Cardiac fibroblast (primary cell): ENCODE measurements around the gene FANCD2OS.

Experiments
- DNase-seq, 2 donors: peaks; one replicate each; pipeline versions ENCODE4 v3.0.0 to v3.0.0-alpha.2; 2010; ENCODE audit warnings: low read depth in 2 of 2
- H3K4me3 ChIP-seq, 2 donors: replicated peaks in 1 of 2; 1 replicate in 1 of 2; 2 replicates in 1 of 2; pipeline ENCODE4 v1.5.1; 2011; ENCODE audit warnings: low read depth in 2 of 2, low read length in 2 of 2, mild to moderate bottlenecking in 2 of 2, moderate library complexity in 1 of 2
- CTCF ChIP-seq: IDR thresholded peaks from one replicate; pipeline ENCODE4 v1.5.1; 2011; ENCODE audit warnings: low read depth, mild to moderate bottlenecking, low read length, inconsistent platforms

FANCD2OS gene

GRCh38 chr3:10122724-10123123, 14.7 kb upstream of the FANCD2OS start:
- TF ChIP-seq CTCF: no peak
- DNase-seq: no peak
- no peak overlapping the region for H3K4me3 ChIP-seq

- no peak overlapping the region for H3K4me3 ChIP-seq
- TF ChIP-seq CTCF: no peak
Measured at GRCh38 chr3:10121064-10121463, 13.0 kb upstream of the FANCD2OS start.

GRCh38 chr3:10119376-10119775, 11.3 kb upstream of the FANCD2OS start:
- TF ChIP-seq CTCF: no peak
- DNase-seq: no peak
- H3K4me3 ChIP-seq: no peak overlapping the region

More at GRCh38 chr3:10121064-10121463, 13.0 kb upstream of the FANCD2OS start:
- no peak for DNase-seq

GRCh38 chr3:10116928-10117327, 8.9 kb upstream of the FANCD2OS start:
- TF ChIP-seq CTCF: no peak
- no peak for DNase-seq
- peak overlapping the region in 1 of 2 donors; percentile 98 for H3K4me3 ChIP-seq

GRCh38 chr3:10116138-10116460, 8.0 kb upstream of the FANCD2OS start:
- DNase-seq: peak; percentile 36 to 52
- no peak for TF ChIP-seq CTCF
- peak overlapping the region; percentile 93 to 98 for H3K4me3 ChIP-seq

- peak; percentile 98 for DNase-seq
- TF ChIP-seq CTCF: no peak
- H3K4me3 ChIP-seq: peak within 1 kb of the TSS; percentile 93 to 98
Measured at GRCh38 chr3:10115326-10116137, 7.5 kb upstream of the FANCD2OS start, which contains the start of gene BRK1. Gene BRK1 (plus strand): TSS chr3:10115675. CDS start chr3:10115702, 27 bp downstream.
